Omental fat pad (tissue), 4 donors: ENCODE data around the gene ZNF783. TPM values are rescaled to one million over a fixed set of nuclear protein-coding genes. Genes with fewer than 3 reads are reported as not detected.

Experiments
- ATAC-seq: fragments of 150-250 bp; one replicate; pipeline ENCODE4 v1.9.1; 2016; ENCODE audit warnings: mild to moderate bottlenecking, moderate library complexity; ENCODE audit not compliant: low FRiP score
- DNase-seq: peaks from one replicate; pipeline ENCODE4 v3.0.0-alpha.2; 2019; ENCODE audit warnings: low spot score
- CTCF ChIP-seq, 3 donors: fragments of 450-650 bp; IDR thresholded peaks; one replicate each; pipeline ENCODE4 v1.5.1; 2016 to 2017; ENCODE audit warnings: antibody characterized with exemption in 3 of 3, mild to moderate bottlenecking in 3 of 3, moderate library complexity in 2 of 3
- total RNA-seq, 4 donors: library from RNA; depleted of rRNA; stranded (reverse); fragments of >200 nt; gene quantifications; one replicate each; pipeline ENCODE4 v1.1.0, GENCODE V29; 2016

ZNF783 gene
- total RNA-seq, 4 donors from 2014 or later, result 9.7 to 24.6 (median 15.9) TPM

- ATAC-seq (no peak), DNase-seq (no peak)
- no peak for TF ChIP-seq CTCF (IDR thresholded peaks at IDR 0.05)
Measured at GRCh38 chr7:149292462-149292823, 30.4 kb downstream of the ZNF783 start.

DNA sequence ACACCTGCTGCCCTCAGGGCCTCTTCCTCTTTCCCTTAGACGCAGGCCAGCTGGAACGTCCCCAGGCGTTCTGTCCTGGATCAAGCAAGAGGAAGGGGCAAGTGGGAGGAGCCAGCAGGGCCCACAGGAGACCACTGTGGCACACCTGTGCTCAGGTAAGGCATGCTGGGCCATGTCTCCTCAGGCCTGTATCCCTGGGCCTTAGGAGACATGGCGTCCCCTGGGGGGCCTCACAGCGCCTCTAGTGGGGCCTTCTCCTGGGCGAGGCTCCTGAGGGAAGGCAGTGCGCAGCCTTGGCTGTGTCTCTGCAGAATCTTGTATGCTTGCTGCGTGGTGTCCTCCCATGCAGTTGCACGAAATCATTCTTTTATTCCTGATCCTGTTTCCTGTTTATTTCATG, 31.3 kb downstream of the ZNF783 start:
- no peak for TF ChIP-seq CTCF (IDR thresholded peaks at IDR 0.05)
- ATAC-seq (no peak), DNase-seq (no peak)

DNA sequence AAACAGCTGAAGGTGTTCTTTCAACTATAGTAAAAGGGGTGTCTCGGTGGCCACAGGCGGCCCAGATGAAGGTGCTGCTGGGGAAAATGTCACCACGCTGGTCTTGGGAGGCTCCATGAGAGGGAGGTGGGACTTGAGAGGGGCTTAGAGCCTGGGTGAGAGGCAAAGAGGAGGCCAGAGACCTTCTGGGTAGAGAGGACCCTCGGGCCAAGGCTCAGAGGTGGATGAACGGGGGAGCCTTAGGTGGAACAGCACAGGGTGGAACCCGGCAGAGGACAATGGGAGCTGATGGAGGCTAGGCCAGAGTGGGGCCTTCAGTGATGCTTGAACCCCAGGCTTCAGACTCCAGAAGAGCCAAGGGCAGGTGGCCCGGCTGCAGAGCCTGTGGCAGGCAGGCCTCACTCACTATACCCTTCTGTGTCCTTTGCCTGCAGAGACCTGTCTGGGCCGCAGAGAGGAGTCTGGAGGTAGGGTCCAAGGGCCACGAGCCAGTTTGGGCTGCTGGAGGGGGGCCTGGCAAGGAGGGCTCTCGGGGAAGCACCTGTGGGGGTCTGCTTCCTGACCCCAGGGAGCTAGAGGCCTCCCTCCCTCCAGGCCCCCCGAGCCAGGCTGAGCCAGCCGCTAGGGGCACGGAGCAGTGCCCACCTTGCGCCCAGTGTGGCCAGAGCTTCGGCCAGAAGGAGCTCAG, 32.1 kb downstream of the ZNF783 start:
- no peak for DNase-seq

DNA sequence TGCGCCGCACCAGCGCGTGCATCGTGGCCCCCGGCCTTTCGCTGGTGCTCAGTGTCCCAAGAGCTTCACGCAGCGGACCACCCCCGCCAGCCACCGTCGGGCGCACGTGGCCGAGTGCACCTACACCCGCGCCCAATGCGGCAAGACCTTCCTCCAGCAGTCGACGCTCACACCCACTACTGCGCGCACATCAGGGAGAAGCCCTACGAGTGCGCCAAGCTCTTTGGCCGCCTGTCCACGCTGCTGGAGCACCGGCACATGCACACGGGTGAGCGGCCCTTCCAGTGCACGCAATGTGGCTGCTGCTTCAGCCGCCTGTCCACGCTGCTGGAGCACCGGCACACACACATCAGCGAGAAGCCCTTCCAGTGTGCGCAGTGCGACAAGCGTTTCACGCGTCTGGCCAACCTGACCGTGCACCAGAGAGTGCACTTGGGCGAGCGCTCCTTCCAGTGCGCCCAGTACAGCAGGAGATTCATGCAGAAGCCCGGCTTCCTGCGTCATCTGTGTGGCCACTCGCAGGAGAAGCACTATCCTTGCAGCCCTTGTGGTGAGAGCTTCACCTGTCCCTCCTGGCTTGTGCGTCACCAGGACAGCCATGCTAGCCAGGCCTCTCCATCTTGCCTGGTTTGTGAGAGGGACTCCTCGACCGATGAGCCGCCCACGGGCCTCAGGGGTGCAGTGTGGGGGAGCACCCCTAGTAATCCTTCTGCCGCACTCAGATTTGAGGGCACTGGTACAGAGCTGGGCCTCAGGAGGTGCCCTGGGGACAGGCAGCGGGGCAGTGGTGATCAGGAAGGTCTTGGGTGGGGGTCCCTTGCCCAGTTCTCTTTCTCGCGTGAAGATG, 32.9 kb downstream of the ZNF783 start:
- ATAC-seq (no peak), DNase-seq (no peak)
- no peak for TF ChIP-seq CTCF (IDR thresholded peaks at IDR 0.05)

More for the DNA sequence above, 32.1 kb downstream of the ZNF783 start:
- TF ChIP-seq CTCF (IDR thresholded peaks at IDR 0.05), result no peak
- no peak for ATAC-seq

GRCh38 chr7:149295481-149295850, 33.5 kb downstream of the ZNF783 start:
- DNase-seq, result no peak
- ATAC-seq, result no peak
- no peak for TF ChIP-seq CTCF (IDR thresholded peaks at IDR 0.05)

DNA sequence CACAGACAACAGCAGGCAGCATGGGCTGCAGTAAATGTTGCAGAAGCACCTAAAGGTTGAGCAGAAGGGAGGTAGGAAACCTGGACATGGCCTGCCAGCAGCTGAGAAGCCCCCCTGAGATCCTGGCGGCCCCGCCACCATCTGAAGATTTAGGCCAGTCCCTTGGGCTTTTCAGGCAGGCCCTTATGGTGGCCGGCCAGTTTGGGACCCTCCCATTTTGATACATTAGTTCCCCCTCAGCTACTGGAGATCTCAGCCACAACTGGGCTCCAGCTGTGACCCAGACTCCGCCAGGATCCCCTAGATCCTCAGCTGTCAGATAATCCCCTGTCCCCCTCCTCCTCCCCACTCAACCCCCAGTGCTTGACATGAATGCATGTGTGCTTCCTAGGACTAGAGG, 34.4 kb downstream of the ZNF783 start:
- no peak for TF ChIP-seq CTCF (IDR thresholded peaks at IDR 0.05)
- DNase-seq (no peak), ATAC-seq (no peak)
